NCI-H146 treated with DMSO at 0.1 percent for 48 hours (cell line): ENCODE data around the gene TLR1.

ENCODE experiments used
- DNase-seq: peaks from one replicate; lab custom pipeline; 2025; ENCODE audit not compliant: unreplicated experiment; lab: John Stamatoyannopoulos, UW

TLR1 gene, protein sequence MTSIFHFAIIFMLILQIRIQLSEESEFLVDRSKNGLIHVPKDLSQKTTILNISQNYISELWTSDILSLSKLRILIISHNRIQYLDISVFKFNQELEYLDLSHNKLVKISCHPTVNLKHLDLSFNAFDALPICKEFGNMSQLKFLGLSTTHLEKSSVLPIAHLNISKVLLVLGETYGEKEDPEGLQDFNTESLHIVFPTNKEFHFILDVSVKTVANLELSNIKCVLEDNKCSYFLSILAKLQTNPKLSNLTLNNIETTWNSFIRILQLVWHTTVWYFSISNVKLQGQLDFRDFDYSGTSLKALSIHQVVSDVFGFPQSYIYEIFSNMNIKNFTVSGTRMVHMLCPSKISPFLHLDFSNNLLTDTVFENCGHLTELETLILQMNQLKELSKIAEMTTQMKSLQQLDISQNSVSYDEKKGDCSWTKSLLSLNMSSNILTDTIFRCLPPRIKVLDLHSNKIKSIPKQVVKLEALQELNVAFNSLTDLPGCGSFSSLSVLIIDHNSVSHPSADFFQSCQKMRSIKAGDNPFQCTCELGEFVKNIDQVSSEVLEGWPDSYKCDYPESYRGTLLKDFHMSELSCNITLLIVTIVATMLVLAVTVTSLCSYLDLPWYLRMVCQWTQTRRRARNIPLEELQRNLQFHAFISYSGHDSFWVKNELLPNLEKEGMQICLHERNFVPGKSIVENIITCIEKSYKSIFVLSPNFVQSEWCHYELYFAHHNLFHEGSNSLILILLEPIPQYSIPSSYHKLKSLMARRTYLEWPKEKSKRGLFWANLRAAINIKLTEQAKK

DNA sequence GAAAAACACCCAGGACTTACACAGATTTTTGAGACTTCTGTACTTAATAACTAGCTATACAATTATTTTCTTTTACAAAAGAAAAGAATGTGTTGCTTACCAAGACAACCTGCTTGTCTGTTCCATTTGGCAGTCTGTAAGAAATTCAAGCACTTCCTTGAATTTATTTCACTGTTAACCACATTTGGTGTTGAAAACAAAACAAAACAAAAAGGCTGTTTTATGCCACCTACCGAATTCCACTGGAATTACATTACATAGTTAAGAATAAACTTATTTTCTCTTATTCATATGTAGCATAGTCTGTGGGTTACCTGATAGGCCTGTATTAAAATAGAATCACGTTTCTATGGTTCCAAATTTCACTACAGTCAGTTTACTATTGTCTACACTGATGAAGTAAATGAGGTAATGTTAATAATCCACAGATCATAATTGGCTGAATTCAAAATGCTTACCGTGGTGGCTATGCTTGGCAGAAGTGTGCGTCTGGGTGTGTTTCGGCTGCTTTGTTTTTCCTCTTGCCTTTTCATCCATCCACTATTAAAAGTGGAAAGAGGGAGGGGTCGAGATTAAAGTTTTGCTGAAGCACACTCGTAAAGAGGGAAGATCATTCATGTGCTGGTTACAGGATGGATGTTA is at the start of gene TLR1:
TSS of gene TLR1 (minus strand) at position 138 of the 642 bp plus-strand sequence. CDS start 5,960 bp downstream, outside the sequence.
- DNase-seq = no peak

DNA sequence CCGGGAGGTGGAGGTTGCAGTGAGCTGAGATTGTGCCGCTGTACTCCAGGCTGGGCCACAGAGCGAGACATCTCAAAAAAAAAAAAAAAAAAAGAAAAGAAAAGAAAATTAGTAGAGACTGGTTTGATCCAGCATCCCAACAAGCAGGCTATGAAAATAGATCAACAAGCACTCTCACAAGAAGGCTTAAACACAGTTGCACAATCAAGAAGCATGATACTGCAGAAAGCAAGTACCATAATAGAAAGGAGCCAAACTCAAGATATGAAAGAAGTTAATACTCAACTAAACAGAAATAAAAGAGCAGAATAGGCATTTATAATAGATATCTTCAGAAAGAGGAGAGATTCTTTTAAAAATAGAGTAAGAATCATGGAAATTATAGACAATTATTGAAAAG is 41.4 kb upstream of the TLR1 start:
- DNase-seq = no peak

DNA sequence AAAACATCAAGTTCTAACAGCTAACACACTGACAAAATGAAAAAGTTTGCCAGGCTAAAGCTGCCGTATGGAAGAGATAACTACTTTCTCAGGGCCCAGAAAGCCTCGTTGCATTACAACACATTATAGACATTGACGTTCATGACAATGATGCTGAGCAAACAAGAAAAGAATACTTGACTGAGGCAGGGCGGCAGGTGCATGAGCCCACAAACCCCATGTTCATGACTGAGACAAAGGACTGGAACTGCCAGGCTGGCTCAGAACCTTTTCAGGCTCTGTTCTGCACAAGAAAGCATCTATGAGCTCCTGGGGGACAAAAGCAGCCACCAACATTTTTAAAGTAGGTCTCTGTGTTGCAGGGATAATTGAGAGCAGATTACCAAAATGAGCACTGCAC is 38.4 kb upstream of the TLR1 start:
- DNase-seq = no peak

DNA sequence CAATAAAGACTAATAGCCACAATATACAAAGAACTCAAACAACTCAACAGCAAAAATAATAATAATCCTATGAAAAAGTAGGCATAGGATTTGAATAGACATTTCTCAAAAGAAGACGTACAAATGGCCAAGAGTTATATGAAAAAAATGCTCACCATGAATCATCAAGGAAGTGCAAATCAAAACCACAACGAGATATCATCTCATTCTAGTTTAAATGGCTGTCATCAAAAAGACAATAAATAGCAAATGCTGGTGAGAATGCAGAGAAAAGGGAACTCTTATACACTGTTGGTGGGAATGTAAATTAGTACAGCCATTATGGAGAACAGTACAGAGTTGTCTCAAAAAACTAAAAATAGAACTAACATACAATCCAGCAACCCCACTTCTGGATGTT is 33.3 kb upstream of the TLR1 start:
- no peak for DNase-seq

DNA sequence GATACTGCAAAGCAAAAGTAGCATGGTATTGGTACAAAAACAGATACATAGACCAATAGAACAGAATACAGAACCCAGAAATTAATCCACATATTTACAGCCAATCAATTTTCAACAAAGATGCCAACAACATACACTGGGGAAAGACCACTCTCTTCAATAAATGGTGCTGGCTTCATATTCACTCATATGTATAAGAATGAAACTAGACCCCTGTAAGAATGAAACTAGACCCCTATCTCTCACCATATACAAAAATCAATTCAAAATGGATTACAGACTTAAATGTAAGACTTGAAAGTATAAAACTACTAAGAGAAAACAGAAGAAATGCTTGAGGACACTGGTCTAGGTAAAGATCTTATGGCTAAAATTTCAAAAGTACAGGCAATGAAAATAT is 32.7 kb upstream of the TLR1 start:
- no peak for DNase-seq

DNA sequence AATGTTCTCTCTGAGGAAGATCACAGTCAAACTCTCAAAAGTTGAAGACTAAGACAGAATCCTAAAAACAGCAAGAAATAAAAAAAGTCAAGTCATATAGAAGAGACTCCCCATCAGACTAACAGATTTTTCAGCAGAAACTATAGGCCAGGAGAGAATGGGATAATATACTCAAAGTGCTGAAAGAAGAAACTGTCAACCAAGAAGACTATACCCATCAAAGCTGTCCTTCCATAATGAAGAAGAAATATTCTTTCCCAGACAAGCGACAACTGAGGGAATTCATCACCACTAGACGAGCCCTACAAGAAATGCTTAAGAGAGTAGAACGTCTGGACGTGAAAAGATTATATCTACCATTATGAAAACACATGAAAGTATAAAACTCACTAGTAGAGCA is 30.0 kb upstream of the TLR1 start:
- no peak for DNase-seq

DNA sequence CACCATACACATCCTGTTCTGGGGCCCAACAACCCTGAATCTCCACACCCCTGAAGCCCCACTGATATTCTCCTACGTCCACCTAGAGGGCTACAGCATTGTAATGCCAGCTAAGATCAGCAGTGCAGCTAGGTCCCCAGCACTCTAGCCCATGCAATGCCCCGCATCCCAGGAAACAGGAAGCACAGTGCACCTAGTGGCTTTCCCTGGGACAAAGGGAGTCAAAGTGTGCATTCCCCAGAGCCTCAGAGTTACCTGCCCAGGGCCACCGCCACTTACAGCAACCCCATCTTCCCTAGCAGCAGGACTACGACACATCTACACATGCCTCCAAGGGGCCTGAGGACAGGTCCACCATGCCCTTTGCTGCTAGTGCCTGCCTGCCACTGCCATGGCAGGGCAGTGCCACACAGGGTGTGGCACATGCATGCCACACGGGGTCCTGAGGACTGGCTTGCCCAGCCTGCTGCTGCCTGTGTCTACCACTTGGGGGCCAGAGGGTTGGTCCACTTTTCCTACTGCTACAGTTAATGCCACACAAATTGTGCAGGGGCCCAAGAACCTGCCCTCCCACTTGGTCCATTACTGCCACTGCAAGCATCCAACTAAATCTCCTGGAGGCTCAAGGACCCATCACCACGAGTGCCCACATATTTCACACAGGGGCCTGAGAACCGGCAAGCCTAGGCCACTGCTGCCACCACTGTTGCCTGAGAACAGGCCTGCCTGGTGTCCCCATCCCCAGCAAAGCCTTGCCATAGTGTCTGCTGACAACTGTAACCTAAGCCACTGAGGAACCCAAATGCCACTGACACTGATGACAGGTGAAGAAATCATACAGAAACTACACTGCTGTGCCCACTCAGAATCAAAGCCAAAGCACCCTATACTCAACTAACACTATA is 28.3 kb upstream of the TLR1 start:
- no peak for DNase-seq

DNA sequence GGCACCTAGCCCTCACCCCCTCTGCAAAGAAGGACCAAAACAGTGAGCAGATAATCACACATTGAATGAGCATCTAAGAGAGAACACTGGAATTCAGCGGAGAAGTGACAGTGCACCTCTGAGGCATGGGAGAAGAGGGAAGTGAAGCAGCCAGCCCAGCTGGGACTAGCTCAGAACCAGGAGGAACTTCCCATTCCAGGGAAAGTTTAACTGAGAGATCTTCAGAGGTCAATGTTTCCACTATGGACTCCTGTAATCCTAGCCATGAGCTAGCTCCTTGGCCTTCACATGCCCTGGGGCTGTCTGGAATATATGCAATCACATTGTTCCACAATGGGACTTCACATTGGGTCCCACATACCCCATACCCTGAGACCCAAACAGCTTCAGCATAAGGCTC is 27.6 kb upstream of the TLR1 start:
- no peak for DNase-seq

DNA sequence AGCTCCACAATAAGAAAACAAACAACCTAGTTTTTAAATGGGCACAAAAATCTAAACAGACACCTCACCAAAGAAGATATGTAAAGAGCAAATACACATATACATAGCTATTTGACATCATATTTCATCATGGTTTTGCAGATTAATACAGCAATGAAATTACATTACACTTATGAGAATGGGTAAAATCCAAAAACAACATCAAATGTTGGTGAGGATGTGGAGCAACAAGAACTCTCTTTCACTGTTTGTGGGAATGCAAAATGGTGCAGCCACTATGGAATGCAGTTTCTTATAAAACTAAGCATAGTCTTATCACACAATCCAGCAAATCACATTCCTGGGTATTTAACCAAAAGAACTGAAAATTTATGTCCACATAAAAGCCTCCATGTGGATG is 27.1 kb upstream of the TLR1 start:
- no peak for DNase-seq

DNA sequence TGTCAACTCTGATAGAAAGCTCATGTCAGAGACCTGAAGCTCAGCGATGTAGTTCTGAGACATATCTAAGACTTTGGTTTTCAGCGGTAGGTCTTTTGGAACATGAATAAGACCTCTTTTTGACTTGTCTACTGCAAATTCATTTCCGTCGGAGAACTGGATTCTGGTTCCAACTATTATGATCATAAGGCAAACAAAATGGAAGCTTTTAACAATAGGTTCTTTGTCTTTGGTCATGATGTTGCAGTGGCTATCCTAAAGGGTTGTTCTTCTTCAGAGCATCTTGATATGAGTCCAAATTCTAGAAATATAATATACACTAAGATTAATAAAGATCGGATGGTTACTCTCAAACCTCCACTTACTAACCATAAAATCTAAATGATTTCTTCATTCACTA is 24.6 kb upstream of the TLR1 start:
- DNase-seq = no peak

DNA sequence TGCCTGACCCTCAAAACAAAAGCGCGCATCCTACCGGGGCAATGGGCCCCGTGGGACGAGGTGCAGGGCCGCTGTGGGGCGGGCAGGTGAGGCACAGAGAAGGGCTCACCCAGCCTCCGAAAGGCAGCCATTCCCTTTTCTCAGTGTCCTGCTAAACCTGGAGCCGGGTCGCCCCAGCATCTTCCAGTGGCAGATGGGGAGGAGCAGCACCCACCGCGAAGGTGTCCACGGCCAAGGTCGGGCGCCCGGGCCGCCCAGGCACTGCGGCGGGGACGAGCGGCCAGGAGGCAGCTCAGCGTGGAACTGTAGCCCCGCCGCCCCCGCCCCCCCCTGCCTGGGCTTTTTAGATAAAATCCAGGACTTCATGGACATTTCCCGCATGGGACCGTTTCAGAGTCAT is 19.2 kb upstream of the TLR1 start:
- DNase-seq = no peak

DNA sequence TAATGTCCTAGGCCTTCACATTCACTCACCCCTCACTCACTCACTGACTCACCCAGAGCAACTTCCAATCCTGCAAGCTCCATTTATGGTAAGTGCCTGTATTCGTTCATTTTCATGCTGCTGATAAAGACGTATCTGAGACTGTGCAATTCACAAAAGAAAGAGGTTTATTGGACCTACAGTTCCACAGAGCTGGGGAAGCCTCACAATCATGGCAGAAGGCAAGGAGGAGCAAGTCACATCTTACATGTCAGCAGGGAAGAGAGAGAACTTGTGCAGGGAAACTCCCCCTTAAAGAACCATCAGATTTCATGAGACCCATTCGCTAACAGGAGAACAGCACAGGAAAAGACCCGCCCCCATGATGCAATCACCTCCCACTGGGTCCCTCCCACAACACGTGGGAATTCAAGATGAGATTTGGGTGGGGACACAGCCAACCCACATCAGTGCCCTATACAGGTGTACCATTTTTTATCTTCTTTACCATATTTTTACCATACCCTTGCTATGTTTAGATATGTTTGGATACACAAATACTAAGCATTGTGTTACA is 18.2 kb upstream of the TLR1 start:
- DNase-seq = no peak

DNA sequence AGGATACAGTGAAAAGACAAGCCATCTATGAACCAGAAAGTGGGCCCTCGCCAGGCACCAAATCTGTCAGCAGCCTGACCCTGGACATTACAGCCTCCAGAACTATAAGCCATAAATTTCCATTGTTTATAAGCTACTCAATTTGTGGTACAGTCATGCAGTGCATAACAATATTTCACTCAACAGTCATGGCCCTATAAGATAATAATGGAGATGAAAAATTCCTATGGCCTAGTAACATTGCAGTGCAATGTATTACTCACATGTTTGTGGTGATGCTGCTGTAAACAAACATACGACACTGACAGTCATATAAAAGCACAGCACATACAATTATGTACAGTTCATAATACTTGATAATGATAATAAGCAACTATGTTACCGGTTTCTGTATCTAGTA is 17.1 kb upstream of the TLR1 start:
- no peak for DNase-seq

DNA sequence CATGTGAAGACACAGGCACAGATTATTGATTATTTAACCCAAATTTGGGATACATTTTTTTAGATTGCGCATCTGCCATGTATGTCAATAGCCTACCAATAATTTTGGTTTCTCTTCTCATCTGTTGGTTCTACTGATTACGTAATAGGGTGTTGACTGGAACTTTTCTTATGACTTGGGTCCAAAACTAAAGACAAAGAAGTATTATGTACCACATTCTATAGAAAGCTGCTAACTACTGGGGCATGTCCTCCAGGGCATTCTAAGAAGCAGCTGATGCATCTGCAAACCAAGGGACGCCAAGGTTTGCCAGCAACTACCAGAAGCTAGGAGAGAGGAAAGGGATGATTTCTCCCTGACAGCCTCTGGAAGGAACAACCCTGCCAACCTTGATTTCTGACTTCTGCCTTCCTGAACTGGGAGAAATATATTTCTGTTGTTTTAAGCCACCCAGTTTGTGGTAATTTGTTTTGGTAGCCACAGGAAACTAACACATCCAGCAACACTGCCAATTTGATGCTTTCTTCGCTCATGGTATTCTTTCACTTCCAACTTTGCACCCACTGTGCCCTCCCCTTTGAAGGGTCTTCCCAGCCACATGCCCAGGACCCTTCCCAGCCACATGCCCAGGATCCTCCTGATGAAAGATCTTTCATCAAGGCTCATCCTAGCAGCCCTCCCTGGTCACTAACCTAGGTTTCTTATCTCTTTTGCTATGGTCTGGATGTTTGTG is 15.9 kb upstream of the TLR1 start:
- DNase-seq = no peak

DNA sequence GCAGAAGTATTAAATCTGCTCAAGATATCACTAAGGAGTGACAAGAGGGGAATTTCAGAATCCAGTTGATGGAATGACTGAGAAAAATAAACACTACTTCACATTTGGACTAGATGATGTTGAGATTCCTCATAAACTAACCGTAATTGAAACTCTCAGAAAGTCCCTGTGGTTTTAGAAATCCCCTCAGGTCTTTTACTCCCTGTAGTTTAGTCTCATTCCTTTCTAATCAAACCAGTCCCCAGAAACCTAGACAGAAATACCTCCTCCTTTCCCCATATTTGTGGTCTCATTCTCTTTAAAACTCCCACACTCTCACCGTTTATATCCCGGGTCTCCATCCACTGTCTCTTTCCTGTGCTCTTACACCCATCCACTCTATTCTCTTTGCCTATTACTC is 15.0 kb upstream of the TLR1 start:
- DNase-seq = no peak

DNA sequence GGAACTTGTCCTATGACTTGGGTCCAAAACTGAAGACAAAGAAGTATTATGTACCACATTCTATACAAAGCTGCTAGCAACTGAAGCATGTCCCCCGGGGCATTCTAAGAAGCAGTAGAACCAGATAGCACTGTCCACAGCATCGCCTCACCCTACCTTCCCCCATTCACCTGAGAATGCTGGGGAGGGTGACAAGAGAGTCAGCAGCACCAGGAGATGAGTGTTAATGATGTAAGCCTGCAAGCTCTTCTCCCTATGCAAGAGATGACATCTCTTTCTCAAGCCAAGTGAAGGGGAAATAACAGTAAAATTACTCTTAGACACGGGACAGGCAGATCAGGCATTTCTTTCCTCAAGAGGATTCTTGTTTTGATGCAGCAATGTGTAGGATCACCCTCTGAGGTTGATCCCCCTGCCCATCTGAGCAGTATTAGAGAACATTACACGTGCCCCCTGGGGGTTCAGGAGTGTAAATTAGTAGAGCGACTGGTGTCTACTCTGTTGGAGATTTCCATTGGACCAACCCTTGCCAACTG is 13.9 kb upstream of the TLR1 start:
- DNase-seq = no peak

DNA sequence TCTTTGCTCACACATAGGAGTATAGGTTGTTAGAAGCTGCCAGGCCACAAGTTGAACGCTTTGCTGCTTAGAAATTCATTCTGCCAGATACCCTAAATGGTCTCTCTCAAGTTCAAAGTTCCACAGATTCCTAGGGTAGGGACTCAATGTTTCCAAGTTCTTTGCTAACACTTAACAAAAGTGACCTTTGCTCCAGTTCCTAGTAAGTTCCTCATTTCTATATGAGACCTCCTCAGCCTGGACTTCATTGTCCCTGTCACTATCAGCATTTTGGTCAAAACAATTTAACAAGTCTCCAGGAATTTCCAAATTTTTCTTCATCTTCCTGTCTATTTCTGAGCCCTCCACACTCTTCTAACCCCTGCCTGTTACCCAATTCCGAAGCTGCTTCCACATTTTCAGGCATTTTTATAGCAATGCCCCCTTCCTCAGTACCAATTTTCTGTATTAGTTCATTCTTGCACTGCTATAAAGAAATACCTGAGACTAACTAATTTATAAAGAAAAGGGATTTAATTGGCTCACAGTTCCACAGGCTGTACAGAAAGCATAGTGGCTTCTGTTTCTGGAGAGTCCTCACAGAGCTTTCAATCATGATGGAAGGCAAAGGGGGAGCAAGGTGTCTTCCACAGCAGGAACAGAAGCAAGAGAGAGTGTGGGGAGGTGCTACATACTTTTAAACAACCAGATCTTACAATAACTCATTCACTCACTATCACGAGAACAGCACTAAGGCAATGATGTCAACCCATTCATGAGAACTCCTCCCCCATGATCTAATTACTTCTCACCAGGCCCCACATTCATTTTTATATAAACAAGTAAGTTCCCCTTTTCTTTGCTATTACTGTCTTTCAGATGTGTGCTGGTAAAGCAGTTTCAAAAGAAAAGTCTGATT is 11.5 kb upstream of the TLR1 start:
- DNase-seq = no peak

DNA sequence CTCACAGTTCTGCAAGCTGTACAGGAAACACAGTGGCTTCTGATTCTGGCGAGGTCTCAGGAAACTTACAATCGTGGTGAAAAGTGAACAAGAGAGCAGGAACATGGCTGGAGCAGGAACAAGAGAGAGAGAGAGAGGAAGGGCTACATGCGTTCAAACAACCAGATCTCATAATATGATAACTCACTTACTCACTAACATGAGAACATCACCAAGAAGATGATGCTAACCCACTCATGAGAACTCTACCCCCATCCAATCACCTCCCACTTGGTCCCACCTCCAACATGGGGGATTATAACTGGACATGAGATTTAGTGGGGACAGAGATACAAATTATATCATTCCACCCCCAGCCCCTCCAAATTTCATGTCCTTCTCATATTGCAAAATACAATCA is 9.8 kb upstream of the TLR1 start:
- DNase-seq = no peak

DNA sequence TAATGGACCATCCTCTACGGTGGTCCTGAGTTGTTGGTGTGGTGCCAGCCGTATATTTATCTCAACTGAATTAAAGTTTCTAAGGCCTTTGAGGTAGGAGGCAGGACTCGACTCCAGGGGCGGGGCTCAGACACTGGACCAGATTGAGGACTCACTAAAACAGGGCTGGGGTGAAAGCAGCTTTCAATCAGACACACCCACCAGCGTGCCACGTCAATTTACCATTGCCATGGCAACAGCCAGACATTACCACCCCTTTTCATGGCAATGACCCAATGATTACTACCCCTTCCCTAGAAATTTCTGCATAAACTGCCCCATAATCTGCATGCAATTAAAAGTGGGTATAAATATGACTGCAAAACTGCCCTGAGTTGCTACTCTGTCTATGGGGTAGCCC is 6.7 kb upstream of the TLR1 start:
- no peak for DNase-seq
